Gastroesophageal sphincter (tissue), 4 donors: ENCODE measurements around the gene TFAP2B. TPM values are rescaled to one million over a fixed set of nuclear protein-coding genes. Genes with fewer than 3 reads are reported as not detected.

Experiments used
- ATAC-seq: fragments of 150-250 bp; one replicate; pipeline ENCODE4 v1.9.1; 2016; ENCODE audit warnings: mild to moderate bottlenecking, moderate library complexity
- H3K27ac ChIP-seq, 4 donors: fragments of 200-600 bp; sonication (generic) in 3 of 4; 1 replicate in 3 of 4; 2 replicates in 1 of 4; pipeline ENCODE4 v1.5.1; 2016 to 2019
- H3K27me3 ChIP-seq: fragments of 200-600 bp; sonication (generic); one replicate; pipeline ENCODE4 v1.5.1; 2019
- H3K36me3 ChIP-seq, 2 donors: fragments of 200-600 bp; sonication (generic); one replicate each; pipeline ENCODE4 v1.5.1; 2019; ENCODE audit warnings: control low read depth in 1 of 2
- H3K4me1 ChIP-seq, 3 donors: fragments of 200-600 bp; sonication (generic); 1 replicate in 2 of 3; 2 replicates in 1 of 3; pipeline ENCODE4 v1.5.1; 2016 to 2019; ENCODE audit warnings: control low read depth in 2 of 3
- H3K4me3 ChIP-seq, 2 donors: fragments of 200-600 bp; sonication (generic); one replicate each; pipeline ENCODE4 v1.5.1; 2019; ENCODE audit warnings: mild to moderate bottlenecking in 1 of 2, moderate library complexity in 1 of 2
- H3K9me3 ChIP-seq, 3 donors: fragments of 200-600 bp; sonication (generic); one replicate each; pipeline ENCODE4 v1.5.1; 2017 to 2019; ENCODE audit warnings: control low read depth in 2 of 3
- CTCF ChIP-seq, 4 experiments: fragments of 200-600 bp in 2 of 4; fragments of 450-650 bp in 2 of 4; sonication (generic) in 1 of 4; IDR thresholded peaks; one replicate each; pipeline ENCODE4 v1.5.1; 2017 to 2019; ENCODE audit warnings: antibody characterized with exemption in 4 of 4, mild to moderate bottlenecking in 2 of 4, moderate library complexity in 2 of 4
- EP300 ChIP-seq: sonication (generic); formaldehyde crosslinking; IDR thresholded peaks from one replicate; pipeline ENCODE4 v1.6.1; 2017; ENCODE audit warnings: antibody characterized with exemption, mild to moderate bottlenecking
- POLR2A ChIP-seq, 2 donors: fragments of 450-650 bp; IDR thresholded peaks; one replicate each; pipeline ENCODE4 v1.6.1; 2017; ENCODE audit warnings: antibody characterized with exemption in 2 of 2, mild to moderate bottlenecking in 2 of 2, moderate library complexity in 1 of 2
- POLR2AphosphoS5 ChIP-seq: sonication (generic); formaldehyde crosslinking; IDR thresholded peaks from one replicate; pipeline ENCODE4 v1.6.1; 2017; ENCODE audit warnings: antibody characterized with exemption
- WGBS, 2 donors: methylation state at CpG; one replicate each; pipeline ENCODE4 v1.1.5; 2018; ENCODE audit warnings: low coverage in 1 of 2; 5-methylcytosine and 5-hydroxymethylcytosine counted together
- total RNA-seq, 4 donors: library from RNA; depleted of rRNA; stranded (reverse); fragments of >200 nt; gene quantifications; one replicate each; pipeline ENCODE4 v1.1.0, GENCODE V29; 2016

The TFAP2B gene
- total RNA-seq, 4 donors from 2014 or later, result 0.25 TPM; not detected in 3

- no peak for ATAC-seq
- WGBS, 2 donors, result 11 to 17% methylated on average over 6 of the region's 6 CpGs
- H3K4me1 ChIP-seq, result peaks cover 0 to 28% (median 10%) of the 10 kb centered on the region in 3 donors
- H3K27me3 ChIP-seq, result peaks cover 96% of the 10 kb centered on the region
- no peak overlapping the region for H3K27ac ChIP-seq
- no peaks in the 10 kb centered on the region for H3K36me3 ChIP-seq
- H3K9me3 ChIP-seq, result no peaks in the 10 kb centered on the region
- TF ChIP-seq EP300, result no peak
- H3K4me3 ChIP-seq, result no peak overlapping the region
Observed at GRCh38 chr6:50818020-50818419, 651 bp upstream of the TFAP2B start.

- TF ChIP-seq CTCF (IDR thresholded peaks at IDR 0.05), result no peak
- TF ChIP-seq POLR2AphosphoS5, result no peak
- no peak for TF ChIP-seq POLR2A (IDR thresholded peaks at IDR 0.05)
- TF ChIP-seq EP300, result no peak
- no peak for ATAC-seq
- no peak overlapping the region for H3K27ac ChIP-seq
- peak overlapping the region in 1 of 2 donors; percentile 35 for H3K4me3 ChIP-seq
- no peaks in the 10 kb centered on the region for H3K36me3 ChIP-seq
- peaks cover 0 to 28% (median 10%) of the 10 kb centered on the region in 3 donors for H3K4me1 ChIP-seq
- WGBS, 2 donors, result 4 to 16% methylated on average over 6 to 9 of the region's 45 CpGs
- peaks cover 96% of the 10 kb centered on the region for H3K27me3 ChIP-seq
- no peaks in the 10 kb centered on the region for H3K9me3 ChIP-seq
Observed at GRCh38 chr6:50819466-50819903, 814 bp downstream of the TFAP2B start.

- no peaks in the 10 kb centered on the region for H3K9me3 ChIP-seq
Observed at GRCh38 chr6:50819904-50820868, 1.5 kb downstream of the TFAP2B start.

GRCh38 chr6:50820869-50821264 lies 2.2 kb downstream of the TFAP2B start:
- Histone ChIP-seq H3K36me3 (no peaks in the 10 kb centered on the region), H3K4me1 (peaks cover 0 to 28% (median 10%) of the 10 kb centered on the region in 3 donors), H3K27me3 (peaks cover 96% of the 10 kb centered on the region), H3K4me3 (no peak overlapping the region), H3K27ac (no peak overlapping the region), H3K9me3 (no peaks in the 10 kb centered on the region)
- WGBS, 2 donors, result 10 to 18% methylated on average over 5 of the region's 5 CpGs
- ATAC-seq, result no peak
- TF ChIP-seq EP300 (no peak), POLR2A (IDR thresholded peaks at IDR 0.05) (no peak), CTCF (IDR thresholded peaks at IDR 0.05) (no peak), POLR2AphosphoS5 (no peak)

More at GRCh38 chr6:50819904-50820868, 1.5 kb downstream of the TFAP2B start:
- peaks cover 96% of the 10 kb centered on the region for H3K27me3 ChIP-seq
- ATAC-seq, result no peak
- peak overlapping the region in 1 of 2 donors; percentile 35 for H3K4me3 ChIP-seq
- no peak overlapping the region for H3K27ac ChIP-seq
- 1 to 2% methylated on average over 21 to 44 of the region's 58 CpGs for WGBS, 2 donors
- peaks cover 0 to 28% (median 10%) of the 10 kb centered on the region in 3 donors for H3K4me1 ChIP-seq
- no peaks in the 10 kb centered on the region for H3K36me3 ChIP-seq
- no peak for TF ChIP-seq EP300
- TF ChIP-seq CTCF (IDR thresholded peaks at IDR 0.05), result no peak
- TF ChIP-seq POLR2AphosphoS5, result no peak
- TF ChIP-seq POLR2A (IDR thresholded peaks at IDR 0.05), result no peak

- ATAC-seq, result no peak
- 3% methylated on average over 10 to 18 of the region's 20 CpGs for WGBS, 2 donors
- Histone ChIP-seq H3K36me3 (no peaks in the 10 kb centered on the region), H3K9me3 (no peaks in the 10 kb centered on the region), H3K4me1 (peaks cover 0 to 28% (median 10%) of the 10 kb centered on the region in 3 donors), H3K27ac (no peak overlapping the region), H3K4me3 (no peak overlapping the region), H3K27me3 (peaks cover 100% of the 10 kb centered on the region)
- no peak for TF ChIP-seq POLR2A (IDR thresholded peaks at IDR 0.05)
- no peak for TF ChIP-seq POLR2AphosphoS5
- no peak for TF ChIP-seq CTCF (IDR thresholded peaks at IDR 0.05)
- TF ChIP-seq EP300, result no peak
Observed at GRCh38 chr6:50821441-50822077, 2.9 kb downstream of the TFAP2B start.
